Measurements from ENCODE around the gene SLC5A7.

The SLC5A7 gene

GRCh38 chr2:107986278-107987217 is at the start of gene SLC5A7:
SLC5A7 (plus strand) TSS chr2:107986524; CDS start chr2:107988156, 1,632 bp downstream.
- DNase-seq (ENCODE audit: low read depth): no peak

- no peak for DNase-seq (ENCODE audit: low read depth)
These were observed 24.9 kb upstream of the SLC5A7 start for GRCh38 chr2:107961395-107961794.

DNA sequence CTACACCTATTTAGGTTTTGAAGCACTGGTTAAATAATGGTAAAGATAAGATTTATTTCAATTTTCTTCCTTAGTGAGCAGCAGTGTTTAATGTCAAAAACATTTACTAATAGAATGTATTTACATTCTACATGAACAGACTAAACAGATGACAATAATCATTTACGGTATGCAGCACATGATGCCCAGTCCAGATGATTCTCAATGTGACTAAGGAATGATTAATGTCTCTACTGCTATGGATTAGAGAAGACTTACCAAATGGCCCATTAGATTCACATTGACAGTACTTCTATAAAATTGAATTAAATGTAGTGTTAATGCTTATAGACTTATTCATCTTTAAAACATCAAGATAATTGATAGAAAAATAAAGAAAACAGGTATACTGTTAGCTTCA is 22.1 kb upstream of the SLC5A7 start:
- DNase-seq (ENCODE audit: low read depth): no peak

GRCh38 chr2:107984707-107985106 is 1.6 kb upstream of the SLC5A7 start:
- no peak for DNase-seq (ENCODE audit: low read depth)

DNA sequence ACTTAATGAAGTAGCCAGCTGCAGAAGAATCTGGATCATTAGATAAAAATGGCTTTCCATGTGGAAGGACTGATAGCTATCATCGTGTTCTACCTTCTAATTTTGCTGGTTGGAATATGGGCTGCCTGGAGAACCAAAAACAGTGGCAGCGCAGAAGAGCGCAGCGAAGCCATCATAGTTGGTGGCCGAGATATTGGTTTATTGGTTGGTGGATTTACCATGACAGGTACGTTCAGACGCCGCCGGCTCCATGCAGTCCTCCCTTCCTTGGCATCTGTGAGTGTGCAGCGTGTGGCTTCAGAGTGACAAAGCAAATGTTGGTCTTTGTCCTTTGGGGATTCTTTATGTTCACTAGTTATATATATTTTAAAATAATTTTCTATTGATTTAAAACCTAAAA is 1.8 kb downstream of the SLC5A7 start:
- DNase-seq (ENCODE audit: low read depth): no peak

DNA sequence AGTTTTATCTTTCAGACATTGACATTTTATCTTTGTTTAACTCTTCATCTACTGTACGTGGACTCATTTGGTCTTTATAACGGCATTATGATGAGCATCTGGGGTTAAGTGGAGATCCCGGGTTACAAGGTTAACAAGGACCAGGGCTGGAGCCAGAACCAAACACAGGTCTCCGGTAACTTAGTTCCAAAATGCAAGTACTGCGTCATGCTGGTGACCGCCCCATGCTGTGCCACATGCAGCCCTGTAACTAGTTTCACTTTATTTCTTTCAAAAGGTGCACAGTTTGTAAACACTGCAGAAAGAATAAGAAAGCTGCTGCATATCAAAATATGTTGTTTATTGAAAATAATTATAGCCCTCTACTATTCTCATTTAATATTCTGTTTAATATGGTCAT is 3.1 kb downstream of the SLC5A7 start:
- DNase-seq (ENCODE audit: low read depth): no peak

DNA sequence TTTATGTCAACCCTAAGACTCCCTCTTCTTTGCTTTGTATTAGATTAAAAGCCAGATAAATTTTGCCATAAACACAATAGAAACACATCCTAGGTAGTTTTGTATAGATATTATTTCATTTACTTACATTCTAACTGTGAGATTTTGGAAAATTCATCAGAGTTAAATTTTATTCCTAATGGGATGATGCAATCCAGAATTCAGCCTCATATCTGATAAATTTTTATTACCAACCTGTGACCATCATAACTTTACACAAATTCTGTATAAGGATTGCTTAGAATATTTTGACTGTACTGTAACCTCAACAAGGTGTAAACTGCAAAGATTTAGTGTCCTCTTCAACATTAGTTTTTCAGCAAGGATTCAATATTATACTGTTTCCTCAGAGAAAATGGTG is 4.4 kb downstream of the SLC5A7 start:
- DNase-seq (ENCODE audit: low read depth): no peak

DNA sequence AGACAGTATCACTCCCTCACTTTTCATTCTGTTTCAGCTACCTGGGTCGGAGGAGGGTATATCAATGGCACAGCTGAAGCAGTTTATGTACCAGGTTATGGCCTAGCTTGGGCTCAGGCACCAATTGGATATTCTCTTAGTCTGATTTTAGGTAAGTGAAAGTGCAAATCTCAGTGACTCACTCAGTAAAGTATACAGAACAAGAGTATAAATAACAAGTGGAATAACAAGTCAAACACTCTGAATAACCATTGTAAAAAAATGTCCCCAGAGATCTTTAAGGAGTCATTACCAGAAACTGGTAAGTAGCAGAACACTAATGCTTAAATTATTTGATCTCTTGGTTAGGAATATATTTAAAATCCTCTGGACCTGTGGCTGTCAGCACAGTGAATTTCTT is 5.7 kb downstream of the SLC5A7 start:
- no peak for DNase-seq (ENCODE audit: low read depth)

DNA sequence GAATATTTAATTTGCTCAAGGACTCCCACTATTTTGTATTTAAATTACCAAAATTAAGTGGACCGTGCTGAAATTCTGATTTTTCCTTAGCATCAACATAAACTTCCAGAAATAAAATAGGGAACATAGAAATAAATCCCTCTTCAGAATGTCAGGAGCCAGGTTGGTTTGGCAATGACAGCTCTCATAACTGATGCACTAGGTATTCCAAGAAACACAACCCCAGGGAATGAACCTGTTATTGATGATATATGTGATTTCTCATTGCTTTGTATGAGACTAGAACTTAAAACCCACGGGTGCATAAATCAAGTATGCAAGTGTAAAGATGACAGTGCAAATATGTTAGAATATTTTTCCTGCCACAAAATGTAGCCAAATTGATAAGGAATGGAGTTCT is 12.8 kb downstream of the SLC5A7 start:
- no peak for DNase-seq (ENCODE audit: low read depth)

- no peak for DNase-seq (ENCODE audit: low read depth)
These were observed 24.7 kb downstream of the SLC5A7 start for GRCh38 chr2:108010912-108011591.

DNA sequence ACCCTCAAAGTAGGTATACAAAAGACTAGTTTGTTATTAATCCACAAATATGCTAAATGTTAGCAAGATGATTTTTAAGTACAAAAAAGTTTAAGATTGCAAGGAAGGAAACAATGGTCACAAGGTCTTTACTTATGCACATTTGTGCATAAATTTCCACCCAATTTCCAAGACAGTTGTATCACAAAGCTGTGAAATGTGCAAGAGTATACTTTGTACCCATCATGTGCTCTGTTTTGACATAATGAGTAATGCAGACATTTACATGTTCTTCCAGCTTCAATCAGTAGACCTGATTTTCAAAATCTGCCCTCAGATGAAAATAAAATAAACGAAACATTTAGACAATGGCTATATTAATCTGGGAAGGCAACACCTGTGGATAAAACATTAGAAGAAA is 27.0 kb downstream of the SLC5A7 start:
- no peak for DNase-seq (ENCODE audit: low read depth)

GRCh38 chr2:108022628-108023027 is 36.3 kb downstream of the SLC5A7 start:
- no peak for DNase-seq (ENCODE audit: low read depth)

- DNase-seq (ENCODE audit: low read depth): no peak
These were observed 37.5 kb downstream of the SLC5A7 start for GRCh38 chr2:108023776-108024175.

DNA sequence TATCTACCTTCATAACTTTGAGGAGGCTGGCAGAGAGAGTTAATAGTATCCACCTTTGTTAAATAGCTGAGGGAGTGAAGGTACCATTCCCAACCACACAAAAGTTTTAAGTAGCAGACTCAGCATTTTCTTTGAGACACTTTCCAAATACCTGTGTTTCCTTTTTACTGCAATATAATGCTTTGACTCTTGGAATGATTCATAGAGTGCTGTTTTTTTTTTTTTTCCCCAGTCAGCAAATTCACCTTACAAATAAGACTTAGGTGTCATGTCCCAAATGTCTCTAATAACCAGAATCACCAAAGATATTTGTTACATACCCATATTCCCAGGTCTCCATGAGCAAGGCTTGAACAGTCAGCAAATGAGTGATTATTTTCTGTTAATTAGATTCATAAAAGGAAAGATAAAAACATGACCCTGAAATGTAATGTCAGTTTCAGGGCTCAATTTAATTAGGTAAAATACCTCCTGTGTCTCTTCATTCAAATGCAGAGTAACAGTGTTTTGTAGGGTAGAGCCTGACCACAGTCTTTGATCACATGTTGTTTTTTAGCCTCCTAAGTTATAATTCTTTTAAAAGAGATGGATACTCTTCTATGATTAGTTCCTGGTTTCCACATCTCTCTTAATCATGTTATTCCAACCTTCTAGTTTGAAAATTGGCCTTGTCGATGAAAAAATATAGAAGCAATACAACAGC is 39.9 kb downstream of the SLC5A7 start:
- DNase-seq (ENCODE audit: low read depth): no peak

GRCh38 chr2:108029496-108029895 is 43.2 kb downstream of the SLC5A7 start:
- DNase-seq (ENCODE audit: low read depth): no peak

- no peak for DNase-seq (ENCODE audit: low read depth)
These were observed 43.6 kb downstream of the SLC5A7 start for GRCh38 chr2:108029912-108030311.

- no peak for DNase-seq (ENCODE audit: low read depth)
These were observed 45.2 kb downstream of the SLC5A7 start for GRCh38 chr2:108031471-108031941.

DNA sequence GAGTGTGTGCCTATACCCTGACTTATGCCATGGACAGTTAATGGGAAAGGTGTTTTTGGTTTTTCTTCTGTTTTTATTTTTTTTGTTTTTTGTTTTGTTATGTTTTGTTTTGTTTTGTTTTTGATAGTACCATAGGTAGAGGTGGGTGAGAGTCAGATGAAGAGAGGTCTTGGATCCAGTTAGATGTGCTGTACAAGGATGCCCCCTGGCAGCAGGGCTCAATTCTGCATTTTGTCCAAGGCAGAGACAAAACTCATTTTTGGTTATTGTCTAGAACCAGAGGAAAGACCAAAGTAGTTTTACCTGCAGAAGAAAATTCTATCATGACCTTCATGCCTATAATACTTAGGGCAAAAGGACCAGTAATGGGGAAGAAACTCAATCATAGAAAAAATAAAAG is 48.5 kb downstream of the SLC5A7 start:
- no peak for DNase-seq (ENCODE audit: low read depth)

GRCh38 chr2:108048752-108049151 is 62.4 kb downstream of the SLC5A7 start:
- no peak for DNase-seq (ENCODE audit: low read depth)

DNA sequence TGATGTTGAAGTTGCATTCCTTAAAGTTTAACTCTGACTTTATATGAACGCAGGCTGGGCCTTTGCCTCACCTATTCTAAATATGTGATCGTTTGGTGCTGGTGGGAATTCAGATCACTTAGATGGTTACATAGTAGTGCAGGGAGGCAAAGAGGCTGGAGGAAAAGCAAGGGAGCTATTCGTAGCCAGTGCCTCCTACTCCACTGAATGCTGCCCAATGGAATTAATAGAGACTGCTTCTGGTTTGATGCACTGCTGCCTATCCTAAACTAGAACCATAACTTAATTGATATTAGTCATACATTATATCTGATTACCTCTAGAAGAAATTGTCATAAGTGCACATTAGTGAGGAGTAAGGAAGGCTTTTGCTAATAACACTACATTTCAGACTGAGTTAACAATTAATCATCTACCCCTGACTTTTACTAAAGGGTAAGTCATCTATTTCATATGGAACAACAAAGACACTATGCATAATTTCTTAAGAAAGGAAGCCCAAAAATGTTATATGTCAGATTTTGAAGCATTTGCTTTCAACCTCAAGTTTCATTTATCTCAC is 72.3 kb downstream of the SLC5A7 start:
- no peak for DNase-seq (ENCODE audit: low read depth)

DNA sequence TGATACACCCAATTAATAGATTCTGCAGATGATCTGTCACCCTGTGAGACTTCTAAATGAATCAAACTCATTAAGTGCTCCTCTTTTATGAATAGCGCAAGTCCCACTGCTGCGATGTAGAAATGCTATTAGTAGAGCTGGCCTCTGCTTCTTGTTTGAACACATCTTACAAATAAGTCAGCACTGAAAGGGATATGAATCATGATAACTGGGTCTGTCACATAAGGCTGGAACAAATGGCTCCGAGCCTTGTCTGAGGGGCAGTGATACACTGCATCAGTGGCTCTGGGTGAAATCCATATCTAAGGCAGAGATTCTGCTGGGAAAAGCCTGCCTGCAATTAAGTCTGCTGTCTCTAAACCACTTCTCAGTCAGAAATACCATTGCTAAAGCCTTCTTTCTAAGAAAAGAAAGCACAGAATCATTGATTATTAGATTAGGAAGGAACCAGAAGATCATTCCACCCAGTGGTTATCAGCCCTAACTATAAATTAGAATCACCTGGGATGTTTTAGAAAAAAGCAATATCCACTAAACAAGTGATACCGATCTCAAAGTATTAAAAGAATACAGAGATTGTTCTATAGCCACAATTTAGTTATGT is 75.2 kb downstream of the SLC5A7 start:
- DNase-seq (ENCODE audit: low read depth): no peak

All from HS-5 (cell line).